ENCODE data around the gene BRCA1. TPM values are rescaled to one million over a fixed set of nuclear protein-coding genes. Genes with fewer than 3 reads are reported as not detected.

BRCA1 gene
- total RNA-seq, 1 experiment from 2014 or later, result 41.3 TPM

Other genes starting within 250 kb of the BRCA1 start
- gene G6PC1, start 224.6 kb downstream of the BRCA1 start, total RNA-seq (2014; rRNA removed; shearing (Covaris generic); ENCODE audit: low replicate concordance), result not detected in 2 replicates
- 38.8 and 50.3 TPM in 2 replicates for gene AARSD1, start 160.9 kb downstream of the BRCA1 start, total RNA-seq (2014; rRNA removed; shearing (Covaris generic); ENCODE audit: low replicate concordance)
- not detected in 2 replicates for gene PTGES3L, start 145.3 kb downstream of the BRCA1 start, total RNA-seq (2014; rRNA removed; shearing (Covaris generic); ENCODE audit: low replicate concordance)
- 8.9 and 9.8 TPM in 2 replicates for gene RUNDC1, start 144.8 kb downstream of the BRCA1 start, total RNA-seq (2014; rRNA removed; shearing (Covaris generic); ENCODE audit: low replicate concordance)
- 1,310 and 1,529 TPM in 2 replicates for gene RPL27, start 126.9 kb downstream of the BRCA1 start, total RNA-seq (2014; rRNA removed; shearing (Covaris generic); ENCODE audit: low replicate concordance)
- gene IFI35, start 118.6 kb downstream of the BRCA1 start, total RNA-seq (2014; rRNA removed; shearing (Covaris generic); ENCODE audit: low replicate concordance), result 42.9 and 90.9 TPM in 2 replicates
- 163 and 181 TPM in 2 replicates for gene VAT1, start 103.0 kb downstream of the BRCA1 start, total RNA-seq (2014; rRNA removed; shearing (Covaris generic); ENCODE audit: low replicate concordance)
- 1.2 TPM in 1 of 2 replicates, not detected in the other for gene RND2, start 100.1 kb downstream of the BRCA1 start, total RNA-seq (2014; rRNA removed; shearing (Covaris generic); ENCODE audit: low replicate concordance)
- gene NBR1, start 45.9 kb upstream of the BRCA1 start, total RNA-seq (2014; rRNA removed; shearing (Covaris generic); ENCODE audit: low replicate concordance), result 55.0 and 74.3 TPM in 2 replicates
- 6.7 and 8.7 TPM in 2 replicates for gene TMEM106A, start 86.5 kb upstream of the BRCA1 start, total RNA-seq (2014; rRNA removed; shearing (Covaris generic); ENCODE audit: low replicate concordance)
- not detected in 2 replicates for gene CCDC200, start 103.3 kb upstream of the BRCA1 start, total RNA-seq (2014; rRNA removed; shearing (Covaris generic); ENCODE audit: low replicate concordance)
- not detected in 2 replicates for gene RNU2-1, start 108.6 kb upstream of the BRCA1 start, total RNA-seq (2014; rRNA removed; shearing (Covaris generic); ENCODE audit: low replicate concordance)

Data from Caki2 (cell line).